Keratinocyte (primary cell): ENCODE data around the gene DPM2.

Source experiments
- CTCF ChIP-seq, 3 experiments: IDR thresholded peaks in 1 of 3; conservative IDR thresholded peaks in 1 of 3; optimal IDR thresholded peaks in 1 of 3; 2 replicates in 2 of 3; 3 replicates in 1 of 3; pipeline versions ENCODE3 to v1.5.1; 2011; ENCODE audit warnings: low read length in 3 of 3, mild to moderate bottlenecking in 3 of 3, moderate library complexity in 2 of 3, control low read depth in 1 of 3, inconsistent platforms in 1 of 3; ENCODE audit not compliant: insufficient read depth in 2 of 3; ENCODE audit errors: extremely low read depth in 1 of 3
- EZH2 ChIP-seq: IDR thresholded peaks from one replicate; pipeline ENCODE4 v1.6.1; 2012; ENCODE audit warnings: inconsistent platforms, mild to moderate bottlenecking, low read length, moderate library complexity

- TF ChIP-seq EZH2 (no peak), CTCF (optimal IDR thresholded peaks at IDR 0.05 in 1 of 3, IDR thresholded peaks at IDR 0.05 in 1 of 3, conservative IDR thresholded peaks at IDR 0.05 in 1 of 3; ENCODE audit: extremely low read depth in 1 of 3, insufficient read depth in 2 of 3, low read length in 3 of 3) (no peak)
Measured at GRCh38 chr9:127935765-127936221, 1.9 kb downstream of the DPM2 start.
